Epithelial cell of proximal tubule (primary cell): Measurements from ENCODE around the gene UBE2E1. TPM values are rescaled to one million over a fixed set of nuclear protein-coding genes. Genes with fewer than 3 reads are reported as not detected.
"Not testable (repeated sequence)": the region's sequence is repeated elsewhere in the genome, so short reads cannot be mapped to it uniquely, and the experiment has no call there.

Source experiments
- DNase-seq: peaks from one replicate; pipeline ENCODE4 v3.0.0-alpha.2; 2011; ENCODE audit warnings: low read depth
- H3K4me3 ChIP-seq: 2 replicates; pipeline ENCODE4 v1.5.1; 2011; ENCODE audit warnings: low read depth, mild to moderate bottlenecking, low read length
- CTCF ChIP-seq: conservative IDR thresholded peaks from 2 replicates; pipeline ENCODE4 v1.5.1; 2012; ENCODE audit warnings: low read depth, mild to moderate bottlenecking, low read length
- total RNA-seq: library from RNA; depleted of rRNA; stranded (reverse); fragments of >200 nt; gene quantifications from 2 replicates; pipeline ENCODE4 v1.2.3, GENCODE V29; 2015

Gene UBE2E1
- total RNA-seq, 1 donor from 2014 or later: 76.7 TPM

- TF ChIP-seq CTCF: no peak
- H3K4me3 ChIP-seq: no peak overlapping the region
- DNase-seq: no peak
Observed at GRCh38 chr3:23840521-23840920, 34.8 kb downstream of the UBE2E1 start.

- no peak for DNase-seq
- TF ChIP-seq CTCF: no peak
- no peak overlapping the region for H3K4me3 ChIP-seq
Observed at GRCh38 chr3:23843869-23844268, 38.1 kb downstream of the UBE2E1 start.

GRCh38 chr3:23845326-23846216, 39.8 kb downstream of the UBE2E1 start:
- no peak for TF ChIP-seq CTCF
- no peak for DNase-seq
- no peak overlapping the region for H3K4me3 ChIP-seq

GRCh38 chr3:23849462-23849861, 43.7 kb downstream of the UBE2E1 start:
- not testable (repeated sequence) for DNase-seq

GRCh38 chr3:23856286-23856685, 50.5 kb downstream of the UBE2E1 start:
- H3K4me3 ChIP-seq: no peak overlapping the region
- TF ChIP-seq CTCF: no peak
- DNase-seq: no peak

More at GRCh38 chr3:23849462-23849861, 43.7 kb downstream of the UBE2E1 start:
- H3K4me3 ChIP-seq: not testable (repeated sequence)

- TF ChIP-seq CTCF: no peak
- DNase-seq: no peak
- H3K4me3 ChIP-seq: no peak overlapping the region
Observed at GRCh38 chr3:23859012-23859743, 53.4 kb downstream of the UBE2E1 start.

- H3K4me3 ChIP-seq: no peak overlapping the region
- DNase-seq: no peak
- TF ChIP-seq CTCF: no peak
Observed at GRCh38 chr3:23859839-23860382, 54.2 kb downstream of the UBE2E1 start.
